BE2C (cell line): ENCODE measurements around the gene SMIM43. TPM values are rescaled to one million over a fixed set of nuclear protein-coding genes. Genes with fewer than 3 reads are reported as not detected.

Source experiments
- DNase-seq: peaks from one replicate; pipeline ENCODE4 v3.0.0-alpha.2; 2020
- H3K27me3 ChIP-seq: fragments of 250-450 bp; sonication (Bioruptor Pico); 2 replicates; pipeline ENCODE4 v1.5.1; 2020; ENCODE audit warnings: mild to moderate bottlenecking
- H3K36me3 ChIP-seq: fragments of 250-450 bp; sonication (Bioruptor Pico); 2 replicates; pipeline ENCODE4 v1.5.1; 2020; ENCODE audit warnings: mild to moderate bottlenecking
- H3K4me1 ChIP-seq: fragments of 250-450 bp; sonication (Bioruptor Pico); 2 replicates; pipeline ENCODE4 v1.5.1; 2020
- H3K4me3 ChIP-seq: 2 replicates; pipeline ENCODE4 v1.5.1; 2011; ENCODE audit warnings: low read depth, low read length
- H3K9me3 ChIP-seq: fragments of 250-450 bp; sonication (Bioruptor Pico); 2 replicates; pipeline ENCODE4 v1.5.1; 2020
- polyA plus RNA-seq: library from polyadenylated mRNA; unstranded; fragments of >200 nt; gene quantifications from one replicate; pipeline ENCODE4 v1.2.1, GENCODE V29; 2012; ENCODE audit warnings: low read depth, missing spikeins; ENCODE audit not compliant: insufficient read length, insufficient read depth
- TF ChIP-seq, protein P1 (sequence below): IDR thresholded peaks from 2 replicates; pipeline ENCODE4 v1.5.1; 2012; ENCODE audit warnings: mild to moderate bottlenecking, low read depth, low read length

SMIM43 gene
- polyA plus RNA-seq = not detected

GRCh38 chr4:121764702-121765367 lies at the start of gene SMIM43:
Gene SMIM43 (minus strand): TSS chr4:121765164. CDS start chr4:121765105, 59 bp downstream.
- Histone ChIP-seq H3K9me3 (no peaks in the 10 kb centered on the region), H3K36me3 (no peaks in the 10 kb centered on the region), H3K4me1 (no peaks in the 10 kb centered on the region), H3K4me3 (no peak within 1 kb of the TSS), H3K27me3 (peaks cover 49% of the 10 kb centered on the region)
- TF ChIP-seq, protein P1, sequence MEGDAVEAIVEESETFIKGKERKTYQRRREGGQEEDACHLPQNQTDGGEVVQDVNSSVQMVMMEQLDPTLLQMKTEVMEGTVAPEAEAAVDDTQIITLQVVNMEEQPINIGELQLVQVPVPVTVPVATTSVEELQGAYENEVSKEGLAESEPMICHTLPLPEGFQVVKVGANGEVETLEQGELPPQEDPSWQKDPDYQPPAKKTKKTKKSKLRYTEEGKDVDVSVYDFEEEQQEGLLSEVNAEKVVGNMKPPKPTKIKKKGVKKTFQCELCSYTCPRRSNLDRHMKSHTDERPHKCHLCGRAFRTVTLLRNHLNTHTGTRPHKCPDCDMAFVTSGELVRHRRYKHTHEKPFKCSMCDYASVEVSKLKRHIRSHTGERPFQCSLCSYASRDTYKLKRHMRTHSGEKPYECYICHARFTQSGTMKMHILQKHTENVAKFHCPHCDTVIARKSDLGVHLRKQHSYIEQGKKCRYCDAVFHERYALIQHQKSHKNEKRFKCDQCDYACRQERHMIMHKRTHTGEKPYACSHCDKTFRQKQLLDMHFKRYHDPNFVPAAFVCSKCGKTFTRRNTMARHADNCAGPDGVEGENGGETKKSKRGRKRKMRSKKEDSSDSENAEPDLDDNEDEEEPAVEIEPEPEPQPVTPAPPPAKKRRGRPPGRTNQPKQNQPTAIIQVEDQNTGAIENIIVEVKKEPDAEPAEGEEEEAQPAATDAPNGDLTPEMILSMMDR = no peak
- no peak for DNase-seq

DNA sequence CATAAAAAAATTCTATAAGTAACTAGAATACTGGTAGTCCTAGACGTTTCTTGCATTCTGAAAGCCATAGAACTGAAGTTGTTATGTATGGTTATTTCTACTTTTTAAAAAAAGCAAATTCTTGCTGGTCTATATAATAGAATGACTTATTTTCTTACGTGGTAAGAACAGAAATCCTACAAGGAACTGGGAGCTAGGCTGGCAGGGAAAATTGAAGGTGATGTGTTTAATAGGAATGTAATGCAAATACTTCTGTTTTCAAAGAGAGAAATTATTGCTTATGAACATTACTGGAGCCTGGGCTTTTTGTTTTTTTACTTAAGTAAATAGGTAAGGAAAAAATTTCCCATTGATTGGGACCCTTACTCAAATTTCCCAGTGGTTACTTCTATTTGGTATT lies 49.8 kb upstream of the SMIM43 start:
- H3K4me3 ChIP-seq = no peak overlapping the region
- TF ChIP-seq, protein P1 = no peak
- peaks cover 89% of the 10 kb centered on the region for H3K36me3 ChIP-seq
- no peak for DNase-seq
- no peaks in the 10 kb centered on the region for H3K9me3 ChIP-seq
- no peaks in the 10 kb centered on the region for H3K27me3 ChIP-seq
- H3K4me1 ChIP-seq = no peaks in the 10 kb centered on the region

- TF ChIP-seq, protein P1 = no peak
- H3K36me3 ChIP-seq = peaks cover 85% of the 10 kb centered on the region
- DNase-seq = no peak
Observed at GRCh38 chr4:121811122-121811521, 46.2 kb upstream of the SMIM43 start.

GRCh38 chr4:121806411-121806810 lies 41.4 kb upstream of the SMIM43 start:
- Histone ChIP-seq H3K4me3 (no peak overlapping the region), H3K4me1 (no peaks in the 10 kb centered on the region), H3K27me3 (no peaks in the 10 kb centered on the region), H3K9me3 (no peaks in the 10 kb centered on the region), H3K36me3 (peaks cover 77% of the 10 kb centered on the region)
- TF ChIP-seq, protein P1 = no peak
- DNase-seq = no peak

More at GRCh38 chr4:121811122-121811521, 46.2 kb upstream of the SMIM43 start:
- Histone ChIP-seq H3K9me3 (no peaks in the 10 kb centered on the region), H3K4me1 (no peaks in the 10 kb centered on the region), H3K4me3 (no peak overlapping the region), H3K27me3 (no peaks in the 10 kb centered on the region)

- peak overlapping the region; percentile 93 for H3K4me3 ChIP-seq
- H3K36me3 ChIP-seq = peaks cover 40% of the 10 kb centered on the region
- no peaks in the 10 kb centered on the region for H3K9me3 ChIP-seq
- H3K27me3 ChIP-seq = no peaks in the 10 kb centered on the region
- H3K4me1 ChIP-seq = no peaks in the 10 kb centered on the region
- DNase-seq = no peak
- TF ChIP-seq, protein P1 = no peak
Observed at GRCh38 chr4:121801715-121802075, 36.7 kb upstream of the SMIM43 start.

- H3K4me1 ChIP-seq = no peaks in the 10 kb centered on the region
- peak; percentile 92 for DNase-seq
- TF ChIP-seq, protein P1 = no peak
- no peaks in the 10 kb centered on the region for H3K27me3 ChIP-seq
- H3K36me3 ChIP-seq = peaks cover 36% of the 10 kb centered on the region
- H3K9me3 ChIP-seq = no peaks in the 10 kb centered on the region
- H3K4me3 ChIP-seq = peak within 1 kb of the TSS; percentile 93
Observed at GRCh38 chr4:121800961-121801714, 36.2 kb upstream of the SMIM43 start, which contains the start of gene EXOSC9. Gene EXOSC9 (plus strand): TSS chr4:121801323. CDS start chr4:121801425, 102 bp downstream.
